ACHN (cell line): Measurements from ENCODE around the gene RRP1.

Experiments
- DNase-seq: peaks from one replicate; pipeline ENCODE4 v3.0.0-alpha.2; 2015
- in situ Hi-C: cut with HindIII; loops from 2 replicates; pipeline ENCODE4 v1.10.0; 2017; ENCODE audit warnings: low sequenced_read_pairs, low pct_ligation_motif_present, low pct_unique_long_range_greater_than_20kb

RRP1 gene

DNA sequence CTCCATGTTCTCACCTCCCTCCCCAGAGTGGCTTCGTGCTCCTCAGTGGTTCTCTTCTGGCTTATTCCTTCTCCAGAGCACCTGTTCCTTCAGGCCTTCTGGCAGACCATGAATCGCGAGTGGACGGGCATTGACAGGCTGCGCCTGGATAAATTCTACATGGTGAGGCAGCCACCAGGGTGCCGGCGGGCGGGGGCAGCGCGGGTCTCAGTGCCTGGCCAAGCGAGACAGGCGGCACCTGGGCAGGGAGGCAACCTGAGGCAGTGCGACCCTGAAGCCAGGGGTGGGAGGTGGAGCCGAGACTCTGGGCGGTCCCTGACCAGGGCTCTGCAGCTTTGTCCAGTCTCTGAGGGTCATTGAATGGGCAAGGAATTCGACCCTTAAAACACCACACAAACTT lies 3.9 kb downstream of the RRP1 start:
- in situ Hi-C loops = no loop called here

DNA sequence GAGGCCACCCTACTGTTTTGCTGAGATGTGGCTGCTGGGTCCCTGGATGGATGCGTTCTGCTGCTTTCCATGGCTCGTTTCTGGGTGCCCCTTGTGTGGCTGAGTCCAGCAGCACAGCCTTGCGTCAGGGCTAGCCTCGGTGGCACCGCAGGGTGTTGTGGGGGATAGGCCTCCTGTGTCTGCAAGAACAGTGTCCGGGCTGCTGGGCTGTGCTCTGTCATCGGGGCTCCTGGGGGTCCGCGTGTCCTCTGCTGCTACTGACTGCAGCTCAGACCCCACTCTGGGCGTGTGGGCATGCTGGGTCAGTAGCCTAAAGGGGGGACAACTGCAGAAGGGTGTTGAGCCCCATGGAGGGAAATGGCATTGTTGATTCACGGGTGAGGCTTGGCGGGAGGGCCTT lies 4.9 kb downstream of the RRP1 start:
- in situ Hi-C loops = no loop called here
- no peak for DNase-seq

More for the DNA sequence above, 3.9 kb downstream of the RRP1 start:
- DNase-seq = no peak

DNA sequence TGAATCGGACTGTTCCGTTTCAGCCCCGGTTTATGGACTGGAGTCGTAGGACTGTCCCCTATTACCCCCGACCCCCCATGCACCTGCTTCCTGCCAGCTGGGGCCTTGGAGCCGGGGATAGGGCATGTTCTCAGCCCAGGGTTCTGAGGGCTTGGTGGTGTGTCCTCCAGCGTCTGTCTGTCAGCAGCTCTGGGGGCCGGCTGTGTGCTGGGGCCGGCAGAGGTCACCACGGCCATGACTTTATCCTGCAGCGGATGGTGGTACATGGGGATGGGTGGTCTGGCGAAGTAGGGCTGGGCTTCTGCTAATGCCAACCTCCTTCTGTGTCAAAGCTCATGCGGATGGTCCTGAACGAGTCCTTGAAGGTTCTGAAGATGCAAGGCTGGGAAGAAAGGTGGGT lies 5.5 kb downstream of the RRP1 start:
- no peak for DNase-seq
- in situ Hi-C loops = no loop called here

DNA sequence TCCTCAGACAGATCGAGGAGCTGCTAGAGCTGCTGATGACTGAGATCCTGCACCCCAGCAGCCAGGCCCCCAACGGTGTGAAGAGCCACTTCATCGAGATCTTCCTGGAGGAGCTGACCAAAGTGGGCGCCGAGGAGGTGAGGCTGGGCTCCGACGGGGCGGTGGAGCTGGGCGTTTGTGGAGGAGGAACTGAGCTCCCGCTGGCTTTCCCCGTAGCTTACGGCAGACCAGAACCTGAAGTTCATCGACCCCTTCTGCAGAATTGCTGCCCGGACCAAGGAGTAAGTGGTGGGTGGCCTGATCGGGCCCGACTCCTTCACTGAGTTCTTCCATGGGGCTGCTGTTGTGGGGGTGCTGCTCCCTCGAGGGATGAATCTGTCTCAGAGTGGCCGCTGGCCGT lies 8.0 kb downstream of the RRP1 start:
- in situ Hi-C loops = no loop called here
- DNase-seq = no peak

DNA sequence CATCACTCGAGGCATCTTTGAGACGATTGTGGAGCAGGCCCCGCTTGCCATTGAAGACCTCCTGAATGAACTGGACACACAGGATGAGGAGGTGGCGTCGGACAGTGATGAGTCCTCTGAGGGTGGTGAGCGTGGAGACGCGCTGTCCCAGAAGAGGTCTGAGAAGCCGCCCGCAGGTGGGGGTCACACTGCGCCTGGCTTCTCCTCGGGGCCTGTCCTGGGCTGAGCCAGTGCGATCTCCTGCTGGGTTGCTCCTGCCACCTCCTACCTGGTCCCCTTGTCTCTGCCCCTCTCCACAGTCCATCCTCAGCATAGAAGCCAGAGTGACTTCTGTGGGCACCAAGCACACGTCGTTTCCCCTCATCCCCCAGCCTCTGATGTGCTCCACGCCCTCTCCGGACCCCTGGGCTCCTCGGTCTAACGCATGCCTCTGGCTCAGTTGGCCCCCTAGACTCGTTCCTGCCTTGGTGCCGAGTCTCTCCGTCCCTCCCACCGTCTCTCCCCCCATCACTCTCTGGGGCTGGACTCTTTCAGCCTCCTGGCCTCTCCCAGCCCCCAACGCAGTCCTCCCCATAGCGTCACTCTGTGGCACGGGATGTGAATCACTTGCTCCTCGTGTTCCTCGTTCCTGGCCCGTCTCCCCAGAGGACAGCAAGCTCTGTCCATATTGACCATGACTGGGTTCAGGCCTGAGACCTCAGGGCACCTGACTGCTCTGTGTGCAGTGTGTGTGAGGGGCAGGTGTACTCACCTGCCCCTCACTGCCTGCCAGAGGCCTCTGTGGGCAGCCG lies 8.7 kb downstream of the RRP1 start:
- in situ Hi-C loops = no loop called here

DNA sequence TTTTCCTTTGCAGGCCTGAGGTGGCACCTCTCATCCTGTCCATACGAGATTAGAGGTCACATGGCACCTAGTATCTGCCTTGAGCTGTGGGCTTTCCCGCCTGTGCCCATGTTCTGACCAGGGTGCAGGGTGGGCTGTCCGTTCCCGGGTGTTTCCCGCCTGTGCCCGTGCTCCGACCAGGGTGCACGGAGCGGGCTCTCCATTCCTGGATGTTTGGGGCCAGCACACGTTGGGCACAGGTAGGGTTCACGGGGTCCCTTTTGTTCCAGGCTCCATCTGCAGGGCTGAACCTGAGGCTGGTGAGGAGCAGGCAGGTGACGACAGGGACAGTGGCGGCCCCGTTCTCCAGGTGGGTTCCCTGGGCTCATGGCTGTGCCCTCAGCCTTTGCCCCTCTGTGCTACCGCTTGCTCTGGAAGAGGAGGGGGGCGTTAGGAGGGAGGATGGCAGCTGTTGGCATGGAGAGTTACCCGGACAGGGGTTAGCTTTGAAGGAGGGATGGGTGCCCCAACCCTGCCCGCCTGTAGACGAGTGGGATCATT lies 10.0 kb downstream of the RRP1 start:
- no peak for DNase-seq
- in situ Hi-C loops = no loop called here

More for the DNA sequence above, 8.7 kb downstream of the RRP1 start:
- no peak for DNase-seq

DNA sequence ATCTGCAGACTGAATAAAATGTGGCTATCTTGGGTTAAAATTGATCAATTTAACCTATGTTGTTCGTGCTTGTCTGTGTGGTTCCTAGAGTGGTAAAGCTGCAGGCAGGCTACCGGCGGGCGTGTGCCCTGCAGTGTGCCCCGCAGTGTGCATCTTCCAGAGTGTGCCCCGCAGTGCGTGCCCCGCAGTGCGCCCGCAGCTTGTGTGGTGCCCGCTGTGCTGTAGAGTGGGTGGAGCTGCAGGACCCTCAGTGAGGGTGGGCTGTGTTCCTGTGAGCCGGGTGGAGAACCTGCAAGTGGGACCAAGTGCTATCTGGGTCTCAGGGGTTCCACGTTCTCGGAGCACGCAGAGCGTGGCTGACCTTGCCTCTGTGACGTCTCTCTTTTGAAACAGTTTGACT lies 10.7 kb downstream of the RRP1 start:
- no peak for DNase-seq
- in situ Hi-C loops = no loop called here

DNA sequence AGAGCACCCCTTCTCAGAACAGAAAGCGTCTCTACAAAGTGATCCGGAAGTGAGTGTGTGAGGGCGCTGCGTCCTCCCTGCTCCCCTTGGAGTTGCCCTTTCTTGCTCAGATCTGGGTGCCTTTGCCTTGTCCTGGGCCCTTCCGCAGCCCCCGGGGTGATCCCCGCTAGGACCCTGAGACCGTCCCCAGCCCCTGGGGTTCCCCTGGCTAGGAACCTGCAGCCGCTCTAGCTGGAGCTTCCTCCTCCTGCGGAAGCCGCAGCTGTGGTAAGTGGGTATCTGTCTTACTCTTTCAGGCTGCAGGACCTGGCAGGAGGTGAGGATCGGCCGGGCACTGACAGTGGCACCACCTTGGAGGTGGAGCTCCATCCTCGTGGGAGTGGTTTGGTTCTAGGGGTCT lies 11.2 kb downstream of the RRP1 start:
- DNase-seq = no peak

DNA sequence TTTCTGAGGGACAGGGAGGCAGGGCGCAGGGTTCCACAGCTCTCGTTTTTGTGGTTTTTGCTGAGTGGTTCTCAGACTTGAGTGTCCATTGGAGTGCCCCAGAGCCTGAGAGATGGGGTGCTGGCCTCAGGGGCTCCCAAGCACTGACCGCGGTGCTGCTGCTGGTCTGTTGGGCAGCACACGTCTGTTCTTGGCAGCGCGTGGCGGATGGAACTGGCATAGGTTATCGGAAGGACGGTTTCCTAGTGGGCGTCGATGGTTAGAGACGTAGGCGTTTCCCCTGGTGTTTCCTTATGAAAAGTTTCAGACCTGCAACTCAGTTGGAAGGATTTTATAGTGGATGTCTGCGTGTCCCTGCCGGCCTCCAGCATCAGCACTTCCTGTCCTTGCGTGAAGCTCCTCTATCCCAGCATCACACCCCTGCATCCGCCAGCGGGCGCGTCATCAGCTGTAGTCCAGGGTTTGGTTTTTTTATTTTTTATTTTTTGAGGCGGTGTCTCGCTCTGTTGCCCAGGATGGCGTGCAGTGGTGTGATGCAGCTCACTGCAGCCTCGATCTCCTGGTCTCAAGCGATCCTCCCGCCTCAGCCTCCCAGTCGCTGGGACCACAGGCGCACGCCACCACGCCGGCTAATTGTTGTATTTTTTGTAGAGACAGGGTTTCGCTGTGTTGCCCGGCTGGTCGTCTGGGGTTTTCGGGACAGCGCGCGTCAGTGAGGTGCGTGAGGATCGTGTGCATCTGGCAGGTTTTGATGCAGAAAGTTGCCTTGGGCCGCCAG lies 11.8 kb downstream of the RRP1 start:
- no peak for DNase-seq
- in situ Hi-C loops = no loop called here

More for the DNA sequence above, 11.2 kb downstream of the RRP1 start:
- in situ Hi-C loops = no loop called here

DNA sequence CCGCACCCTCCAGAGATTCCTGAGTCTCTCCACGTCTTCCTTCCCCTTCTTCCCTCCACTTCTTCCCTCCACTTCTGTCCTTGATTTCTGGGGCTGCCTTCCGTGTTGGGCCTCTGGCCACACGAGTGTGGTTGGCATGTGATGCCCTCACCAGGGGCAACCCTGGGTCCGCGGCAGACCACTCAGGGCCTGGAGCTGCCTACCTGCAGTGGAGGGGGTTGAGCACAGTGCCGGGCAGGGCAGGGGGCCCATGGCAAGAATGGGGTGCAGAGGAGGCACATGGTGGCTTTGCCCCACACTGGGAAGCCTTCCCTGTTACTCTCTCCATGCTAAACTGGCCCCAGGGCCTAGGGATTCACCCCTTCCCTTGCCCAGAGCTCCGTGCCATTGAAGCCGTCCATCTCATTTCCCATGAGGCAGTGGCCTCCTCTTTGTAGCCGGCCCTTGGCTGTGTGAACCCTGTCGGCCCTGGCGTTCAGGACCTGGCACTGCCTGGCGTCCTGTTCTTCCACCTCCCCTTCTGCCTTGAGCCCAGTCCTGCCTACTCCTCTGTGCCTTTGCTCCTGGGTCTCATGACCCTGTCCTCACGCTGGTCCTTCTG lies 13.4 kb downstream of the RRP1 start:
- in situ Hi-C loops = no loop called here

DNA sequence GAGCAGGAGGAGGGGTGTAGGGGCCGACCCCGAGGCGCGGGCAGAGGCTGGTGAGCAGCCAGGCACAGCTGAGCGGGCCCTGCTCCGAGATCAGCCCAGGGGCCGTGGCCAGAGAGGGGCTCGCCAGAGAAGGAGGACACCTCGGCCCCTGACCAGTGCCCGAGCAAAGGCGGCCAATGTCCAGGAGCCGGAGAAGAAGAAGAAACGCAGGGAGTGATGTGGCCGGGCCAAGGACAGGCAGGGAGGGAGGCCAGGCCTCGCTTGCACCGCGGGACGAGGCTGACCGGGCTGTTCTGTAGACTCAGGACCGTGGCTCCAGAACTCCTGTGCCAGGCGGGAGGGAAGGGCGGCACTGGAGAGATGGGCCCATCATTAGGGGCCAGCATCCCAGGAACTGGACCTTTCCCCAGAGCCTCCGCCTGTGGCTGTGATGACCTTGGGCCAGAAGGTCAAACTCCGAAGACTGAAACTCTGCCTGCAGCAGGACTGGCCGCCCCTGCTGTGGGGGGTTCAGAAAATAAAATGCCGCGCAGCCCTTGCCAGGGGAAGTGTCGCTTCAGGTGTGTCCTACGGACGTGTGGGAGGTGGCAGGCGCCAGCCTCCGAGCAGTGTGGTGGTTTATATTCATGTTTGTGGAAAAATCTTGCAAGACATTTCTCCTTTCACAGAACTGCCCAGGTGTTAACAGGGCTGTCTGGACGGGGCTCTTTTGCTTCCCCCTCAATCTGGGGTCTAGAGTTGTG lies 14.4 kb downstream of the RRP1 start:
- no peak for DNase-seq
- in situ Hi-C loops = no loop called here

More for the DNA sequence above, 13.4 kb downstream of the RRP1 start:
- no peak for DNase-seq

DNA sequence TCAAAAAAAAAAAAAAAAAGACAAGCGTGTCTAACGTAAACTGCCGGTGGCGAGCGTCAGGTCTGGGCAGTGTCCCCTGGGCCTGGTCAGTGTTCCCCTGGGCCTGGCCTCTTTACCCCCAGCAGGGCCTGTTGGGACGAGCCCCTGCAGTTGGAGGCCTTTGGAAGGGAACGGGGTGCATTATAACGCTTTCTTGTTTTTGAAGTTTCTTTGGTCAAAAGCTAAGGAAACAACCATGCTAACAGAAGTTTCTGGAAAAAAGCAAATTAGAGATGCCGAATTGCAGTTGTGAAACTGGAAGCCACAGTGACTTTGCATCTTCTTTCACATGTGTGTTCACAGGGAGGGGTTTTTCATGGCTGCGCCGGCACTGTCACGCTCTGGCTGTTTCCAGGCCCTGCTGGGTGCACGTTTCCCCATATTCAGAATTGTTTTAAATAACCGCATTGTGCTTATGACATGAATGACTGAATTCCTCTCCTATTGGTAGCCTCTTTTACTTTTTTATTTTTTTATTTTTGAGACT lies 16.0 kb downstream of the RRP1 start:
- in situ Hi-C loops = no loop called here
- no peak for DNase-seq

DNA sequence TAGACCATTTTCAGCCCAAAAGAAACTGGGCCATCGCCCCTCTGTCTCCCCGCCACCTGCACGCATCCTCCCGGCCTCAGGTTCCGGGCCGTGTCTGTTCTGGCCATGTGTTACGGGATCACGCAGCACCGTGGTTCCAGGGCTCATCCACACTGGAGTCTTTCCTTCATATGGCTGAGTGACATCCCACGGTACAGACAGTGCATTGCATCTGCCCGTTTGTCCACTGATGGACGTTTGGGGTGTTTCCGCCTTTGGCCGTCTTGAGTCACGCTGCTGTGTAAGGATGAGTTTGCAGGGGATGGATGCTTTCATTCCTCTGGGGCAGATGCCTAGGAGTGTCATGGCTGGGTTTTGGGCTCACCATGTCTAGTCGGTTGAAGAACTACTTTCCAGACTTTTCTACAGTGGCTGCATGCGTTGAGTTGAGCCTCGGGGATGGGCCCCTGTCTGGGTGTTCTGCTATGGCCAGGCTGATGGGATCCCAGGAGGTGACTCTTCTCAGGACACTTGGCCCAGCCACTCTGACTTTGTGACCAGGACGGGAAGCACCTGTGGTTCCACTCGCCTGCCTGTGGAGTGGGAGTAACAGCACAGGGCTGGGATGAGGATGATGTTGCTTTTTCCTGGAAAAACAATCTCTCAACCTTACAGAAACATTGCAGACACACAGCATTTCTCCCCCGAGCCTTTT lies 16.8 kb downstream of the RRP1 start:
- no peak for DNase-seq
- in situ Hi-C loops = no loop called here

DNA sequence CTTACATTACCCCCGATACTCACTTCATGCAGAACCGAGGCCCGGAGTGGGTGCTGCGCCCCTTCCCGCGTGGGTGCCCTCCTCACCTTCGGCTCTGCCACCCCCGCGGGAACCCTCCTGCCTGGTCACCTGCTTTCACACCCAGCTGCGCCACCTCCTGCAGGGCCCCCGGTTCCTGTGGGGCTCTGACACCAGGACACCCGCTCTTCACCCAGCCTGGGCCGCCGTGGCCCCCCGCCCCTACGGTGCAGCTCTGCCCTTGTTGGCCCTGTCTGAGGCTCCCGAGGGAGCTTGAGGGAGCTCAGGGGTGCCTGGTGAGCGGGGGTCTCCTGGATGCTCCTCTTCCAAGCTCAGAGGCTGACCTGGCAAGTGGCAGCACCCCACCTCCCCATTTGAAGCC lies 19.0 kb downstream of the RRP1 start:
- in situ Hi-C loops = no loop called here

DNA sequence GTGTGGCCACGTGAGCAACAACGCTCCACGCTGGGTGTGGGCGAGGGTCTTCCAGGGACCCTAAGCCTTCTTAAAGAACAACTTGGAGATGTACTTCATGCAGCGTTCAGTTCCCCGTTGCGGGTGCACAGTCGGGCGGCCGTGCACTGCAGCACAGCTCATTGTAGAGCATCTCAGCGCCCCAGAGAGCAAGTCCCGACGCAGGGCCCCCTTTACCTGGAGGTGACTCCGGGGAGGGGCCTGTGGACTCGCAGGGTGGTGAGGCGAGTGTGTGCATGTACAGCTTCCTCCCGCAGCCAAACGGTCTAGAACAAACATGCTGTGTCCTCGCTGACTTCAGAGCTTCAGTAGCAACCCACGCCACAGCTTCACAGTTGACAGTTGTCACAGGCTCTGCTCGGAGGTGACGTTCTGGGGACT lies 19.5 kb downstream of the RRP1 start:
- no peak for DNase-seq
- in situ Hi-C loops = no loop called here

More for the DNA sequence above, 19.0 kb downstream of the RRP1 start:
- no peak for DNase-seq

DNA sequence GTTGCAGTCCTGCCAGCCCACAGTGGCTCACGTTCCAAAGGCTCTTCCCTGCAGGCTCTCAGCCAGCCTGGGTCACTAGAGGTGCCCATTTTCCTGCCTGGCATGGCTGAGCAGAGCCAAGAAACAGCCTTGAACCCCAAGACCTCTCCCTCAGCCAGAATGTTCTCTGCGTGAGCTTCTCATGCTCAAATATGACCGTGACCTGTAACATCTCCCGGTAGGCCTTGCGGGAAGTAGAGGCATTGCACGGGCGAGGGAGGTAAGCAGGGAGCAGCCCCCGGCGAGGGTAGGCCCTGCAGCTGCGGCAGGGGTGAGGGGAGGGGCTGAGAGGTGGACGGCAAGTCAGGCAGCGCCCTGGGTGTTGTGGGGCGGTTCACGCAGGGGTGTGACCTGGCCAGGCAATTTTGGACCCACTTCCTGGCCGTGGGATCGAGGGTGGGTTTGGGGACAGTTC lies 20.0 kb downstream of the RRP1 start:
- no peak for DNase-seq
- in situ Hi-C loops = no loop called here

DNA sequence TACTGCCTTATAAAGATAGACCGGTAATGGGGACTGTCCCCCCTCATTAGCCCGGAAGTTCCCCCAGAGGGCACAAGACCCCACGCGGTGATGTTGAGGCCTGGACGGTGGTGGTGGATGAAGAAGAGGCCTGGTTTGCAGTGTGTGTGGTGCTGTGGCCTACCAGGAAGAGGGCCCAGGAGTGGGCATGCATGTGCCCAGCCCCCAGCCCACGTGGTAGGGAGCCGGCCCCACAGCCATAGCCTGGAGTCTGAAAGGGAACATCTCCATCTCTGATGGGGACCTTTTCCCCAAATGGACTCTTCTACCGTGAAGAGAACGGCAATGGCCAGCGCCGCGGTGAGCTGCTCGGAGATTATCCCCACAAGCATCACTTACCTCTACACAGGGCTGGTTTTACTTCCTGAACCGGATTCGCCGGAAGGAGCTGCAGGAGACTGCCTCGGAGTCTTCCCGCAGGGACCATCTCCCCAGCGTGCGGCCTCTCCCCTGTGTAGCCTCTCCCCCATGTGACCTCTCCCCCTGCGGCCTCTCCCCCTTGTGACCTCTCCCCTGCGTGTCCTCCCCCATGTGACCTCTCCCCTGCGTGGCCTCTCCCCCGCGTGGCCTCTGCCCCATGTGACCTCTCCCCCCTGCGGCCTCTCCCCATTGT lies 20.6 kb downstream of the RRP1 start:
- no peak for DNase-seq
- in situ Hi-C loops = no loop called here
